KMS-11 (cell line): ENCODE results near the gene BET1L.

Experiments used
- H2AFZ ChIP-seq: fragments of 200-600 bp; sonication (generic); 2 replicates; pipeline ENCODE4 v1.6.1; 2016; ENCODE audit warnings: antibody characterized with exemption, mixed run types, low read depth
- H3K27ac ChIP-seq: fragments of 200-600 bp; sonication (generic); 2 replicates; pipeline ENCODE4 v1.6.1; 2016; ENCODE audit warnings: mild to moderate bottlenecking, mixed run types
- H3K27me3 ChIP-seq: fragments of 200-600 bp; sonication (generic); 2 replicates; pipeline ENCODE4 v1.6.1; 2017; ENCODE audit warnings: mild to moderate bottlenecking, low read depth, mixed run types, moderate library complexity; ENCODE audit not compliant: insufficient read depth
- H3K36me3 ChIP-seq: fragments of 200-600 bp; sonication (generic); 2 replicates; pipeline ENCODE4 v1.6.1; 2017; ENCODE audit warnings: mild to moderate bottlenecking, mixed run types; ENCODE audit not compliant: insufficient read depth
- H3K4me1 ChIP-seq: fragments of 200-600 bp; sonication (generic); 2 replicates; pipeline ENCODE4 v1.6.1; 2016; ENCODE audit warnings: mild to moderate bottlenecking, low read depth, mixed run types; ENCODE audit not compliant: poor library complexity, severe bottlenecking
- H3K4me2 ChIP-seq: fragments of 200-600 bp; sonication (generic); 2 replicates; pipeline ENCODE4 v1.7.0; 2016; ENCODE audit warnings: mild to moderate bottlenecking, mixed run types
- H3K4me3 ChIP-seq: fragments of 200-600 bp; sonication (generic); IDR thresholded peaks from 2 replicates; pipeline ENCODE4 v1.6.1; 2017; ENCODE audit warnings: low read depth, low read length, mixed read lengths; ENCODE audit not compliant: insufficient read depth
- H3K79me2 ChIP-seq: fragments of 200-600 bp; sonication (generic); 2 replicates; pipeline ENCODE4 v1.6.1; 2016; ENCODE audit warnings: low read depth, mixed run types; ENCODE audit not compliant: insufficient read depth
- H3K9ac ChIP-seq: fragments of 200-600 bp; sonication (generic); 2 replicates; pipeline ENCODE4 v1.6.1; 2016; ENCODE audit warnings: mild to moderate bottlenecking, mixed run types
- H4K20me1 ChIP-seq: fragments of 200-600 bp; sonication (generic); 2 replicates; pipeline ENCODE4 v1.6.1; 2016; ENCODE audit warnings: mild to moderate bottlenecking, mixed run types; ENCODE audit not compliant: insufficient read depth
- TF ChIP-seq, protein P1 (sequence below): fragments of 200-600 bp; sonication (generic); conservative IDR thresholded peaks from 2 replicates; pipeline ENCODE4 v1.6.1; 2017; ENCODE audit warnings: low read depth, mild to moderate bottlenecking, antibody characterized with exemption, low read length, moderate library complexity, mixed read lengths

The BET1L gene

GRCh38 chr11:253160-253885 lies 46.1 kb upstream of the BET1L start:
- TF ChIP-seq, protein P1, sequence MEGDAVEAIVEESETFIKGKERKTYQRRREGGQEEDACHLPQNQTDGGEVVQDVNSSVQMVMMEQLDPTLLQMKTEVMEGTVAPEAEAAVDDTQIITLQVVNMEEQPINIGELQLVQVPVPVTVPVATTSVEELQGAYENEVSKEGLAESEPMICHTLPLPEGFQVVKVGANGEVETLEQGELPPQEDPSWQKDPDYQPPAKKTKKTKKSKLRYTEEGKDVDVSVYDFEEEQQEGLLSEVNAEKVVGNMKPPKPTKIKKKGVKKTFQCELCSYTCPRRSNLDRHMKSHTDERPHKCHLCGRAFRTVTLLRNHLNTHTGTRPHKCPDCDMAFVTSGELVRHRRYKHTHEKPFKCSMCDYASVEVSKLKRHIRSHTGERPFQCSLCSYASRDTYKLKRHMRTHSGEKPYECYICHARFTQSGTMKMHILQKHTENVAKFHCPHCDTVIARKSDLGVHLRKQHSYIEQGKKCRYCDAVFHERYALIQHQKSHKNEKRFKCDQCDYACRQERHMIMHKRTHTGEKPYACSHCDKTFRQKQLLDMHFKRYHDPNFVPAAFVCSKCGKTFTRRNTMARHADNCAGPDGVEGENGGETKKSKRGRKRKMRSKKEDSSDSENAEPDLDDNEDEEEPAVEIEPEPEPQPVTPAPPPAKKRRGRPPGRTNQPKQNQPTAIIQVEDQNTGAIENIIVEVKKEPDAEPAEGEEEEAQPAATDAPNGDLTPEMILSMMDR, result no peak

DNA sequence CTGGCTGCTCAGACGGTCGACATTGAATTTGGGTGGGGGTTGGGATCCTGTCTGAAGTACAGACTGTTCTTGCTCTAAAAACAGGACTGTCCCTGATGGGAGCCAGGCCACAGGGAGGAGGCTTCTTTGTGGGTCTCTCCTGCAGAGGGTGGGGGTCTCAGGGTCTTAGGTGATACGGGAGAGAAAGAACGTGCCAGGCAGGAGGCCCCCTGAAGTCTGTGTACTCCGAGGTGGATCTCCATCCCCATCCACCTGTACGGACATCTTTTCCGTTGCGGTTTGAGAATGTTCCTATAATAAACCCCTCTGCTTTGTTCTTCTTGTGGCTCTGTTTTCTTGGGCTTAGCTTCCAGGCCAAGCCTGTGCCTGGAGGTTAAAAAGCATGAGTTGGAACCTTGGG lies 45.5 kb upstream of the BET1L start:
- Histone ChIP-seq H3K27ac (no peak overlapping the region), H3K36me3 (no peaks in the 10 kb centered on the region), H3K27me3 (no peaks in the 10 kb centered on the region), H3K4me2 (no peak overlapping the region), H2AFZ (no peak overlapping the region), H4K20me1 (no peaks in the 10 kb centered on the region), H3K4me1 (no peaks in the 10 kb centered on the region), H3K9ac (no peak overlapping the region), H3K79me2 (no peaks in the 10 kb centered on the region), H3K4me3 (no peak overlapping the region)
- TF ChIP-seq, protein P1, result no peak

More at GRCh38 chr11:253160-253885, 46.1 kb upstream of the BET1L start:
- no peaks in the 10 kb centered on the region for H3K36me3 ChIP-seq
- H3K9ac ChIP-seq, result no peak overlapping the region
- H3K27me3 ChIP-seq, result no peaks in the 10 kb centered on the region
- no peak overlapping the region for H2AFZ ChIP-seq
- H3K4me1 ChIP-seq, result no peaks in the 10 kb centered on the region
- no peaks in the 10 kb centered on the region for H3K79me2 ChIP-seq
- no peak overlapping the region for H3K27ac ChIP-seq
- no peak overlapping the region for H3K4me2 ChIP-seq
- H3K4me3 ChIP-seq, result no peak overlapping the region
- no peaks in the 10 kb centered on the region for H4K20me1 ChIP-seq

DNA sequence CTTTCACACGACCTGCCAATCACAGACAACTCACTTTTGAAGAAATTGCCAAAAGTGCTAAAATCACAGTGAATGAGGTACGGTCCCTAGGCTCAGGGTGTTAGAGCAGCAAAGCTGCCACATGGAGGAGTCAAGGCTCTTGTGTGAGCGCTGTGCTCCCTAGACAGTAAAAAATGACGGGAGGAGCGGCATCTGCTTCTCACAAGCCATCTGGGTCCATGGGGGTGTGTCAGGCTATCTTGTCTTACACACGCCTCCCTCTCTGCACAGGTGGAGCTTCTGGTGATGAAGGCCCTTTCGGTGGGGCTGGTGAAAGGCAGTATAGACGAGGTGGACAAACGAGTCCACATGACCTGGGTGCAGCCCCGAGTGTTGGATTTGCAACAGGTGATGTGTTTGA lies 44.4 kb upstream of the BET1L start:
- H4K20me1 ChIP-seq, result no peaks in the 10 kb centered on the region
- H3K9ac ChIP-seq, result no peak overlapping the region
- H3K4me2 ChIP-seq, result no peak overlapping the region
- TF ChIP-seq, protein P1, result no peak
- no peaks in the 10 kb centered on the region; the same call in 1 of the 2 replicates for H3K36me3 ChIP-seq
- no peaks in the 10 kb centered on the region for H3K4me1 ChIP-seq
- no peaks in the 10 kb centered on the region for H3K27me3 ChIP-seq
- no peak overlapping the region for H3K27ac ChIP-seq
- H3K79me2 ChIP-seq, result no peaks in the 10 kb centered on the region
- H2AFZ ChIP-seq, result no peak overlapping the region
- no peak overlapping the region for H3K4me3 ChIP-seq

DNA sequence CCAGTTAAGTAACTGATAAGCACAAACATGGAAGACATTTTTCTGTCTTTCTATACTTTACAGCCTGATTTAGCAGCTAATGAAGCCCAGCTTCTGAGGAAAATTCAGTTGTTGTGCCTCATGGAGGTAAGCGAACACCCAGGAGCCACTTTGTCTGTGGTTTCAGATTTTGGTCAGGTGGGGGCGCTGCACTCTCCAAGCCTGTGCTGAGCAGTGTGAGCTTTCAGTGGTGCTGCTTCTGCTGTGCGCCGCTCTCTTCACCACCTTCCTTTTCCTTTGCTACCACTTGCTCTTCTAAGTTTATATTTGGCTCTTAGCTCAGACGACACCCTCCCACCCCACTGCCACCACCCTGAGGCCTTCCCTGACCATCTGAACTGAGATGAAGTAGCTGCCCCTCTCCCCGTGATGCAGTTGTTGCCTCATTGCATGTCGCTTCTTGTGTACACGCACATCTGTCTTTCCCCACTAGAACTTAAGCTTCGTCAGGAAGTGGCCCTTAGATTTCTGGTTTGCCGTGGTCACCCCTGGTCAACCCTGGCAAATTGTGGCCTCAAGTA lies 43.6 kb upstream of the BET1L start:
- Histone ChIP-seq H3K79me2 (no peaks in the 10 kb centered on the region), H2AFZ (no peak overlapping the region), H3K4me3 (no peak overlapping the region), H3K36me3 (no peaks in the 10 kb centered on the region; the same call in 1 of the 2 replicates), H3K9ac (no peak overlapping the region), H3K27me3 (no peaks in the 10 kb centered on the region), H3K4me1 (no peaks in the 10 kb centered on the region), H3K4me2 (no peak overlapping the region), H3K27ac (no peak overlapping the region), H4K20me1 (no peaks in the 10 kb centered on the region)
- TF ChIP-seq, protein P1, result peak; percentile 81
